ENCODE data around the gene LBHD1. TPM values are rescaled to one million over a fixed set of nuclear protein-coding genes. Genes with fewer than 3 reads are reported as not detected.

LBHD1 gene
- total and polyA plus RNA-seq, 2 of the 13 experiments (the other 11 are each of a cell fraction or from before 2014, with no cell fraction given) = 3.2 to 3.7 TPM

DNA sequence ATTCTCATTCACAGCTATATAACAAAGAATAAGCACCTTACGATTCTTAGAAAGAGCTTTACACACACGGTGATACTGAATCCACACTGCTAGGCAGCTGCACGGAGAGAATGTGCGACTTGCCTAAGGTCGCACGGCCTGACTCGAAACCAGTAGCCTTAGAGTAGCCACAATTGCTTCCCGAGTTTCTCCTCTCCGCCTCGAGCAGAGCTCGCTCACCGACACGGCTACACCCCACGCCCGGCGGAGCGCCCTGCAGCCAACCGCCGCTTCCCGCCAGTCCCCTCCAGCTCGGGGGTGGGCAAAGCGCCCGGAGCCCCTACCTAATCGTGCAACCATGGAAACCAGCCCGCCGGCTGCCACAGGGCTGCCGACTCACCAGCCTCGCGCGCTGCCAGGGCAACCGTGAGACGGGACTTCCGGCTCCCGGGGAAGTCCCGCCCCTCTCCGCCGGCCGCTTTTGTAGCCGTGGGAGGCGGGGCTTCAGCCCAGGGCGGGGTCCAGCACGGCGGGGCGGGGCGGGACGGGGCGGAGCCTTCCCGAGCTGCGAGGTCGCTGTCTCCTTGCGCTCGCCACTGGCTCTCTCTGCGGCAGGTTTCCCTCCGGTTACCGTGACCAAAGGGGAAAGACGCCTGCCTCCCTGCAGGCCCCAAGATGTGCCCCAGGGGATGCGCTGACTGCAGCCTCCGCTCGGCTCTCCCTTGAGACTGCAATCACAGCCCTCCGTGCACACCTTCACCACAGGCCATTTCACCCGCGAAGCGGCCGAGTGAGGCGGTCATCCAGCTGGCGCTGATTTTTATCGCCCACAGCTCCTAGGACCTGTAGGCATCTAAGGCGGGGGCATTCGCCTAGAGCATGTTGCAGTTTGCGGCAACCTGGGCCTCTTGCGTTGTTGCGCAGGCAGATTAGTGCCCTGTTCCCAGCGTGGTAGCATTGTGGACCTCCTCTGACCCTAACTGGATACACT, 34.1 kb upstream of the LBHD1 start (continued):
- TF ChIP-seq, protein P1, sequence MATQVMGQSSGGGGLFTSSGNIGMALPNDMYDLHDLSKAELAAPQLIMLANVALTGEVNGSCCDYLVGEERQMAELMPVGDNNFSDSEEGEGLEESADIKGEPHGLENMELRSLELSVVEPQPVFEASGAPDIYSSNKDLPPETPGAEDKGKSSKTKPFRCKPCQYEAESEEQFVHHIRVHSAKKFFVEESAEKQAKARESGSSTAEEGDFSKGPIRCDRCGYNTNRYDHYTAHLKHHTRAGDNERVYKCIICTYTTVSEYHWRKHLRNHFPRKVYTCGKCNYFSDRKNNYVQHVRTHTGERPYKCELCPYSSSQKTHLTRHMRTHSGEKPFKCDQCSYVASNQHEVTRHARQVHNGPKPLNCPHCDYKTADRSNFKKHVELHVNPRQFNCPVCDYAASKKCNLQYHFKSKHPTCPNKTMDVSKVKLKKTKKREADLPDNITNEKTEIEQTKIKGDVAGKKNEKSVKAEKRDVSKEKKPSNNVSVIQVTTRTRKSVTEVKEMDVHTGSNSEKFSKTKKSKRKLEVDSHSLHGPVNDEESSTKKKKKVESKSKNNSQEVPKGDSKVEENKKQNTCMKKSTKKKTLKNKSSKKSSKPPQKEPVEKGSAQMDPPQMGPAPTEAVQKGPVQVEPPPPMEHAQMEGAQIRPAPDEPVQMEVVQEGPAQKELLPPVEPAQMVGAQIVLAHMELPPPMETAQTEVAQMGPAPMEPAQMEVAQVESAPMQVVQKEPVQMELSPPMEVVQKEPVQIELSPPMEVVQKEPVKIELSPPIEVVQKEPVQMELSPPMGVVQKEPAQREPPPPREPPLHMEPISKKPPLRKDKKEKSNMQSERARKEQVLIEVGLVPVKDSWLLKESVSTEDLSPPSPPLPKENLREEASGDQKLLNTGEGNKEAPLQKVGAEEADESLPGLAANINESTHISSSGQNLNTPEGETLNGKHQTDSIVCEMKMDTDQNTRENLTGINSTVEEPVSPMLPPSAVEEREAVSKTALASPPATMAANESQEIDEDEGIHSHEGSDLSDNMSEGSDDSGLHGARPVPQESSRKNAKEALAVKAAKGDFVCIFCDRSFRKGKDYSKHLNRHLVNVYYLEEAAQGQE (IDR thresholded peaks at IDR 0.05; ENCODE audit: borderline replicate concordance in 1 of 2, low read depth in 1 of 2, low read length in 2 of 2) = peak in 1 of 2 experiments; percentile 36; a peak in 1 of 4 replicates
- TF ChIP-seq HNRNPLL (IDR thresholded peaks at IDR 0.05; ENCODE audit: low read depth, low read length, poor library complexity, severe bottlenecking) = no peak
- no peak for TF ChIP-seq MYC (CRISPR knock-in tag; IDR thresholded peaks at IDR 0.05; ENCODE audit: borderline replicate concordance)
- TF ChIP-seq ZNF879 (CRISPR knock-in tag; IDR thresholded peaks at IDR 0.05) = no peak
- TF ChIP-seq, protein P2, sequence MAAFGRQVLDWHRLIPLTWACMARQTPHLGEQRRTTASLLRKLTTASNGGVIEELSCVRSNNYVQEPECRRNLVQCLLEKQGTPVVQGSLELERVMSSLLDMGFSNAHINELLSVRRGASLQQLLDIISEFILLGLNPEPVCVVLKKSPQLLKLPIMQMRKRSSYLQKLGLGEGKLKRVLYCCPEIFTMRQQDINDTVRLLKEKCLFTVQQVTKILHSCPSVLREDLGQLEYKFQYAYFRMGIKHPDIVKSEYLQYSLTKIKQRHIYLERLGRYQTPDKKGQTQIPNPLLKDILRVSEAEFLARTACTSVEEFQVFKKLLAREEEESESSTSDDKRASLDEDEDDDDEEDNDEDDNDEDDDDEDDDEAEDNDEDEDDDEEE (CRISPR knock-in tag; IDR thresholded peaks at IDR 0.05) = 0 out of 2 replicates have a peak, but pooled peaks have one; percentile 55
- no peak for TF ChIP-seq SP5 (CRISPR knock-in tag; IDR thresholded peaks at IDR 0.05; ENCODE audit: borderline replicate concordance, low read depth)
- TF ChIP-seq ETV6 (CRISPR knock-in tag; conservative IDR thresholded peaks at IDR 0.05) = no peak
- TF ChIP-seq REXO4 (CRISPR knock-in tag; IDR thresholded peaks at IDR 0.05; ENCODE audit: borderline replicate concordance) = no peak
- TF ChIP-seq NFYC (CRISPR knock-in tag; IDR thresholded peaks at IDR 0.05) = no peak
- TF ChIP-seq, protein P3, sequence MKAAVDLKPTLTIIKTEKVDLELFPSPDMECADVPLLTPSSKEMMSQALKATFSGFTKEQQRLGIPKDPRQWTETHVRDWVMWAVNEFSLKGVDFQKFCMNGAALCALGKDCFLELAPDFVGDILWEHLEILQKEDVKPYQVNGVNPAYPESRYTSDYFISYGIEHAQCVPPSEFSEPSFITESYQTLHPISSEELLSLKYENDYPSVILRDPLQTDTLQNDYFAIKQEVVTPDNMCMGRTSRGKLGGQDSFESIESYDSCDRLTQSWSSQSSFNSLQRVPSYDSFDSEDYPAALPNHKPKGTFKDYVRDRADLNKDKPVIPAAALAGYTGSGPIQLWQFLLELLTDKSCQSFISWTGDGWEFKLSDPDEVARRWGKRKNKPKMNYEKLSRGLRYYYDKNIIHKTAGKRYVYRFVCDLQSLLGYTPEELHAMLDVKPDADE (CRISPR knock-in tag; IDR thresholded peaks at IDR 0.05) = no peak
- TF ChIP-seq YEATS2 (CRISPR knock-in tag; IDR thresholded peaks at IDR 0.05; ENCODE audit: borderline replicate concordance) = no peak
- peak; percentile 56; the same call in 1 of the 2 replicates for TF ChIP-seq ZNF337 (CRISPR knock-in tag; IDR thresholded peaks at IDR 0.05; ENCODE audit: borderline replicate concordance, low read depth)
- TF ChIP-seq ZNF260 (CRISPR knock-in tag; IDR thresholded peaks at IDR 0.05; ENCODE audit: borderline replicate concordance, low read depth) = no peak
- TF ChIP-seq SAP130 (CRISPR knock-in tag; IDR thresholded peaks at IDR 0.05; ENCODE audit: low read depth) = peak; percentile 90
- peak; percentile 66 for TF ChIP-seq POLR2AphosphoS5 (IDR thresholded peaks at IDR 0.05; ENCODE audit: low read depth, low read length)
- TF ChIP-seq NR1H2 (CRISPR knock-in tag; IDR thresholded peaks at IDR 0.05; ENCODE audit: borderline replicate concordance, low read depth) = no peak
- peak; percentile 82 for TF ChIP-seq POLR2G (IDR thresholded peaks at IDR 0.05; ENCODE audit: low read depth, low read length)
- no peak for TF ChIP-seq FOSL1 (CRISPR knock-in tag; IDR thresholded peaks at IDR 0.05; ENCODE audit: borderline replicate concordance)
- no peak for TF ChIP-seq MZF1 (CRISPR knock-in tag; IDR thresholded peaks at IDR 0.05; ENCODE audit: borderline replicate concordance)
- TF ChIP-seq FIP1L1 (IDR thresholded peaks at IDR 0.05; ENCODE audit: borderline replicate concordance, insufficient read depth, low read depth, low read length) = no peak

All from HepG2 (cell line).